MM.1S (cell line): ENCODE measurements around the gene BACE2.

Experiments used
- DNase-seq: peaks from one replicate; pipeline ENCODE4 v3.0.0-alpha.2; 2015
- H2AFZ ChIP-seq: fragments of 300-600 bp; sonication (generic); 2 replicates; pipeline ENCODE4 v1.6.0; 2016; ENCODE audit warnings: antibody characterized with exemption, low read length
- H3F3A ChIP-seq: fragments of 300-600 bp; sonication (generic); 2 replicates; pipeline ENCODE4 v1.6.1; 2016; ENCODE audit warnings: mild to moderate bottlenecking, antibody characterized with exemption, low read length, moderate library complexity, mixed read lengths; ENCODE audit not compliant: insufficient read depth
- H3K27ac ChIP-seq: fragments of 300-600 bp; sonication (generic); 2 replicates; pipeline ENCODE4 v1.5.1; 2016; ENCODE audit warnings: mild to moderate bottlenecking, low read length
- H3K27me3 ChIP-seq: fragments of 300-600 bp; sonication (generic); replicated peaks from 2 replicates; pipeline ENCODE4 v1.6.0; 2016; ENCODE audit warnings: low read length; ENCODE audit not compliant: insufficient read depth
- H3K36me3 ChIP-seq: fragments of 300-600 bp; sonication (generic); replicated peaks from 2 replicates; pipeline ENCODE4 v1.6.1; 2016; ENCODE audit warnings: mild to moderate bottlenecking, low read length, mixed read lengths; ENCODE audit not compliant: insufficient read depth
- H3K4me1 ChIP-seq: fragments of 300-600 bp; sonication (generic); 2 replicates; pipeline ENCODE4 v1.6.1; 2016; ENCODE audit warnings: low read length, mixed read lengths
- H3K4me2 ChIP-seq: fragments of 300-600 bp; sonication (generic); 2 replicates; pipeline ENCODE4 v1.6.0; 2016; ENCODE audit warnings: low read depth, low read length
- H3K4me3 ChIP-seq: fragments of 300-600 bp; sonication (generic); 2 replicates; pipeline ENCODE4 v1.5.1; 2016; ENCODE audit warnings: low read length, mixed read lengths
- H3K79me2 ChIP-seq: fragments of 300-600 bp; sonication (generic); 2 replicates; pipeline ENCODE4 v1.6.1; 2016; ENCODE audit warnings: mixed run types, low read length, mixed read lengths
- H3K9ac ChIP-seq: fragments of 300-600 bp; sonication (generic); 2 replicates; pipeline ENCODE4 v1.6.1; 2016; ENCODE audit warnings: low read length, mixed read lengths
- H3K9me2 ChIP-seq: fragments of 300-600 bp; sonication (generic); replicated peaks from 2 replicates; pipeline ENCODE4 v1.6.1; 2016; ENCODE audit warnings: mild to moderate bottlenecking, low read length, mixed read lengths; ENCODE audit not compliant: insufficient read depth
- H3K9me3 ChIP-seq: fragments of 300-600 bp; sonication (generic); replicated peaks from 2 replicates; pipeline ENCODE4 v1.6.1; 2016; ENCODE audit warnings: mild to moderate bottlenecking, low read length, mixed read lengths; ENCODE audit not compliant: insufficient read depth
- H4K20me1 ChIP-seq: fragments of 300-600 bp; sonication (generic); 2 replicates; pipeline ENCODE4 v1.6.1; 2016; ENCODE audit warnings: mild to moderate bottlenecking, low read length, moderate library complexity, mixed read lengths; ENCODE audit not compliant: insufficient read depth
- CTCF ChIP-seq: fragments of 300-600 bp; sonication (generic); IDR thresholded peaks from 2 replicates; pipeline ENCODE4 v1.5.1; 2016; ENCODE audit warnings: antibody characterized with exemption, low read length, mixed read lengths
- EZH2 ChIP-seq: fragments of 300-600 bp; sonication (generic); optimal IDR thresholded peaks from 2 replicates; pipeline ENCODE3; 2017; ENCODE audit warnings: low read depth, mild to moderate bottlenecking, antibody characterized with exemption, low read length, mixed read lengths
- EZH2phosphoT487 ChIP-seq: fragments of 300-600 bp; sonication (generic); IDR thresholded peaks from 2 replicates; pipeline ENCODE4 v1.6.1; 2018; ENCODE audit warnings: antibody characterized with exemption, low read length

The BACE2 gene

DNA sequence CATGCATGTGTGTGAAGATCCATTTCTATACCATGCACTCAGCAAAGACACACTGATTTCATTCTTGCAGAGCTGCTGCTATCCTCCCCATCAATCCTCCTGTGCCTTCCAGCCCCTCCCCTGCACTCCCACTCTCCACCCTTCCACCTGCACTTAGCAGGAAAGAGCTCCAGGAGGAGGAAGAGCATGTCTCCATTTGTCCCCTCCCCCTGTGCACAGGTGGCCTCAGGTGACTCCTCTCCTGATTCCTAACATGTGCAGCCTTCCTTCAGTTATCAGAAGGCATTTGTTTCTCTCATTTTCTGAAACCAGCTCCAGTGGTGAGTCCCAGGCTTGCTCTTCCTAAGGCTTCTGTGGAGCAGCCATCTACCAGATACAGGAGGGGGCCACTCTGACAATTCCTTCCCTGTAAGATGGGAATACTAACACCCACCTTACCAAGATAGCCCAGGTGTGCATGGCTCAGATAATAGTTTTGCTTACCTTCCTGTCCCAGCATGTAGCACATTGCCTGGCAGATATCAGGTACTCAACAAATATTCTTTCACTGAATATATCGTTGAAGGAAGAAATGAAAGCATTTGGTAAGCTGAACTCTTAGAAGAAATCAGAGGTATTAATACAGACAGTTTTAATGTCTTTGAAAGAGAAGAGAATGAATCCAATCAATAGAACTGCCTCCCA lies 126.7 kb downstream of the BACE2 start:
- H3K4me2 ChIP-seq, result no peak overlapping the region
- H3K79me2 ChIP-seq, result no peaks in the 10 kb centered on the region
- no peak for TF ChIP-seq CTCF
- no peak for TF ChIP-seq EZH2
- TF ChIP-seq EZH2phosphoT487, result no peak
- no peaks in the 10 kb centered on the region for H3K27me3 ChIP-seq
- DNase-seq, result no peak
- no peaks in the 10 kb centered on the region for H4K20me1 ChIP-seq
- H3K4me3 ChIP-seq, result no peak overlapping the region
- no peaks in the 10 kb centered on the region for H3K4me1 ChIP-seq
- no peak overlapping the region for H3K27ac ChIP-seq
- H3F3A ChIP-seq, result no peaks in the 10 kb centered on the region
- no peaks in the 10 kb centered on the region for H3K9me3 ChIP-seq
- H2AFZ ChIP-seq, result no peak overlapping the region
- no peaks in the 10 kb centered on the region for H3K36me3 ChIP-seq
- no peaks in the 10 kb centered on the region for H3K9me2 ChIP-seq
- H3K9ac ChIP-seq, result no peak overlapping the region

DNA sequence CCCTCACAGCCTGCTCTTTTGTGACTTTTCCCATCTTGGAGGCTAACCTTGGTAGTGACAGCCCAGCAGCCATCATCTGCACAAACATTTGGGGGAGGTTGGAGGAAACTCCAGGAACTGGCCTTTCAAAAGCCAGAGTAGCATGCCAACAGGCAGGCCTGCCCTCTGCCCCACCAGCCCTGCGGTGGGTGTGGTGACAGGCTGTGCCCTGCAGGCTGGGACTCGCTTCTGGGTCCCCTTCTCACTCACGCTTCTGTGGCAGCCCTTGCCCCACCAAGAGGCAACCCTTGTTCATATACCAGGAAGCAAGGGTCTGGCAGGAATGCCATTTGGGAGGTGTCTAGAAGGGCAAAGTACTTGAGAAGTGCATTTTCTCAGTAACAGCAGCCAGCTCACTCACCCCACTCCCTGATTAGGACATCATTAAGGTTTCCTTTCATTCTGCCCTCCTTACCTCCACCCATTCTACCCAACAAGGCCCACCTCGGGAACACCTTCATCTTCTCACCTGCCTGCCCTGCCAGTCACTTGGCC lies 127.8 kb downstream of the BACE2 start:
- no peaks in the 10 kb centered on the region for H3K9me2 ChIP-seq
- TF ChIP-seq EZH2, result no peak
- TF ChIP-seq CTCF, result no peak
- TF ChIP-seq EZH2phosphoT487, result no peak
- H2AFZ ChIP-seq, result no peak overlapping the region
- H3K4me2 ChIP-seq, result no peak overlapping the region
- H3K9me3 ChIP-seq, result no peaks in the 10 kb centered on the region
- H3K27me3 ChIP-seq, result no peaks in the 10 kb centered on the region
- DNase-seq, result no peak
- no peaks in the 10 kb centered on the region for H3F3A ChIP-seq
- H4K20me1 ChIP-seq, result no peaks in the 10 kb centered on the region
- H3K79me2 ChIP-seq, result no peaks in the 10 kb centered on the region
- no peaks in the 10 kb centered on the region for H3K4me1 ChIP-seq
- no peak overlapping the region for H3K27ac ChIP-seq
- no peak overlapping the region for H3K4me3 ChIP-seq
- no peaks in the 10 kb centered on the region for H3K36me3 ChIP-seq
- H3K9ac ChIP-seq, result no peak overlapping the region

DNA sequence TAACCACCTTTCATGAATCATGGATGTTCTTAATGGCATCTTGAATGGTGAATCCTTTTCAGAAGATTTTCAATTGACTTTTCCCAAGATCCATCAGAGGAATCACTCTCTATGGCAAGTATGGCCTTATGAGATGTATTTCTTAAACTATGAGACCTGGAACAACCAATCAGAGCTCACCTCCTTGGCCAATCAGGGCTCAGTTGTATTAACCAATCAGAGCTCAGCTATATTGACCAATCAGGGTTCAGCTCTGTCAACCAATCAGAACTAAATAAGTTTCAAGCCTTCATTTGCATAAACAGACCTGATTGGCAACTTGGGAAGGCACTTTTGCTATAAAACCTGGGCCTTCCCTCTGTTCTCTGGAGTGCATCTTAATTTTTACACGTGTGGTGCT lies 135.0 kb downstream of the BACE2 start:
- no peaks in the 10 kb centered on the region for H3K9me2 ChIP-seq
- no peak overlapping the region for H3K27ac ChIP-seq
- no peak overlapping the region for H3K9ac ChIP-seq
- no peaks in the 10 kb centered on the region for H3K9me3 ChIP-seq
- no peaks in the 10 kb centered on the region for H3K27me3 ChIP-seq
- no peaks in the 10 kb centered on the region for H3K36me3 ChIP-seq
- no peak overlapping the region for H3K4me2 ChIP-seq
- H2AFZ ChIP-seq, result no peak overlapping the region
- H4K20me1 ChIP-seq, result no peaks in the 10 kb centered on the region
- TF ChIP-seq EZH2phosphoT487, result no peak
- no peak for TF ChIP-seq EZH2
- TF ChIP-seq CTCF, result no peak
- no peaks in the 10 kb centered on the region for H3K4me1 ChIP-seq
- H3F3A ChIP-seq, result no peaks in the 10 kb centered on the region
- no peaks in the 10 kb centered on the region for H3K79me2 ChIP-seq
- no peak overlapping the region for H3K4me3 ChIP-seq
- no peak for DNase-seq
